ENCODE measurements around the gene RO60. TPM values are rescaled to one million over a fixed set of nuclear protein-coding genes. Genes with fewer than 3 reads are reported as not detected.

Gene RO60
- total RNA-seq, 1 donor from 2014 or later = 104 TPM

DNA sequence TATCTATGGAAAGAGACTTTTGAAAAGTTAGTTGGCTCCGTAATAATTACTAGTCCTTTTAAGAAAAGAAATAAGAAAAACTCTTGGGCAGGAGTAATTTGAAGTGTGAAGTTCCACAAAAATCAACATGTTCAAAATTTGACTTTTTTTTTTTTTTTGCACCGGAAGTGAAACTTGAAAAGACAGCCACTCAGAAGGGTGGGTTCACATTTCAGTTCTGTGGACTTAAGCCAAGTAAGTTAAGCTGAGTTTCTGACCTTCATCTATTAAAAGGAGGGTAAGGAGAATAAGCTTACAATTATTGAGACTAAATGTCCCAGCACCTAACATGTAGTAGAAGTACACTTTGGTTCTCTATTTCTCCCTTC is 11.0 kb downstream of the RO60 start:
- DNase-seq (ENCODE audit: extremely low spot score, unreplicated experiment) = no peak
- H3K27ac Mint-ChIP-seq (ENCODE audit: unreplicated experiment) = peak overlapping the region; percentile 70
- H3K36me3 Mint-ChIP-seq (ENCODE audit: unreplicated experiment) = peaks cover 7% of the 10 kb centered on the region
- H3K9me3 Mint-ChIP-seq (ENCODE audit: unreplicated experiment) = no peaks in the 10 kb centered on the region
- peaks cover 19% of the 10 kb centered on the region for H3K4me1 Mint-ChIP-seq (ENCODE audit: unreplicated experiment)
- TF ChIP-seq, protein P1, sequence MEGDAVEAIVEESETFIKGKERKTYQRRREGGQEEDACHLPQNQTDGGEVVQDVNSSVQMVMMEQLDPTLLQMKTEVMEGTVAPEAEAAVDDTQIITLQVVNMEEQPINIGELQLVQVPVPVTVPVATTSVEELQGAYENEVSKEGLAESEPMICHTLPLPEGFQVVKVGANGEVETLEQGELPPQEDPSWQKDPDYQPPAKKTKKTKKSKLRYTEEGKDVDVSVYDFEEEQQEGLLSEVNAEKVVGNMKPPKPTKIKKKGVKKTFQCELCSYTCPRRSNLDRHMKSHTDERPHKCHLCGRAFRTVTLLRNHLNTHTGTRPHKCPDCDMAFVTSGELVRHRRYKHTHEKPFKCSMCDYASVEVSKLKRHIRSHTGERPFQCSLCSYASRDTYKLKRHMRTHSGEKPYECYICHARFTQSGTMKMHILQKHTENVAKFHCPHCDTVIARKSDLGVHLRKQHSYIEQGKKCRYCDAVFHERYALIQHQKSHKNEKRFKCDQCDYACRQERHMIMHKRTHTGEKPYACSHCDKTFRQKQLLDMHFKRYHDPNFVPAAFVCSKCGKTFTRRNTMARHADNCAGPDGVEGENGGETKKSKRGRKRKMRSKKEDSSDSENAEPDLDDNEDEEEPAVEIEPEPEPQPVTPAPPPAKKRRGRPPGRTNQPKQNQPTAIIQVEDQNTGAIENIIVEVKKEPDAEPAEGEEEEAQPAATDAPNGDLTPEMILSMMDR (IDR thresholded peaks at IDR 0.05) = no peak
- no peaks in the 10 kb centered on the region for H3K27me3 Mint-ChIP-seq (ENCODE audit: unreplicated experiment)
- peak overlapping the region; percentile 26 for H3K4me3 Mint-ChIP-seq (ENCODE audit: unreplicated experiment)

GRCh38 chr1:193070942-193071341 is 11.5 kb downstream of the RO60 start:
- DNase-seq (ENCODE audit: extremely low spot score, unreplicated experiment) = no peak
- no peak overlapping the region for H3K4me3 Mint-ChIP-seq (ENCODE audit: unreplicated experiment)
- H3K27ac Mint-ChIP-seq (ENCODE audit: unreplicated experiment) = peak overlapping the region; percentile 62
- H3K4me1 Mint-ChIP-seq (ENCODE audit: unreplicated experiment) = peaks cover 19% of the 10 kb centered on the region
- no peaks in the 10 kb centered on the region for H3K9me3 Mint-ChIP-seq (ENCODE audit: unreplicated experiment)
- peaks cover 7% of the 10 kb centered on the region for H3K36me3 Mint-ChIP-seq (ENCODE audit: unreplicated experiment)
- TF ChIP-seq, protein P1 (IDR thresholded peaks at IDR 0.05) = no peak
- H3K27me3 Mint-ChIP-seq (ENCODE audit: unreplicated experiment) = no peaks in the 10 kb centered on the region

DNA sequence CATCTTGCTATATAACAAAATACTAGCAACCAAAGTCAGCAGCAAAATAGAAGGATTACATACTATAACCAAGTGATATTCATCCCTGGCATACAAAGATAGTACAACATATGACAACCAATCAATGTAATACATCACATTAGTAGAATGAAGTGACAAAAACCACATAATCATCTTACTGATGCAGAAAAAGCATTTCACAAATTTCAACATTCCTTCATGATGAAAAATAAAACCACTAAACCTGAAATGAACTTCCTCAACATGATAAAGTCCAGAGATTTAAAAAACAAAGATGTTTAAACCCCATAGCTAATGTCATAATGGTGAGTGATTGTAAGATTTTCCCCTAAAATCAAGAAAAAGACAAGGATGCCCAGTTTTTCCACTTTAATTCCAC is 18.6 kb downstream of the RO60 start:
- TF ChIP-seq, protein P1 (IDR thresholded peaks at IDR 0.05) = no peak
- no peaks in the 10 kb centered on the region for H3K4me1 Mint-ChIP-seq (ENCODE audit: unreplicated experiment)
- H3K27me3 Mint-ChIP-seq (ENCODE audit: unreplicated experiment) = no peaks in the 10 kb centered on the region
- H3K36me3 Mint-ChIP-seq (ENCODE audit: unreplicated experiment) = peaks cover 45% of the 10 kb centered on the region
- H3K9me3 Mint-ChIP-seq (ENCODE audit: unreplicated experiment) = peaks cover 12% of the 10 kb centered on the region
- DNase-seq (ENCODE audit: extremely low spot score, unreplicated experiment) = no peak
- H3K4me3 Mint-ChIP-seq (ENCODE audit: unreplicated experiment) = no peak overlapping the region
- no peak overlapping the region for H3K27ac Mint-ChIP-seq (ENCODE audit: unreplicated experiment)

DNA sequence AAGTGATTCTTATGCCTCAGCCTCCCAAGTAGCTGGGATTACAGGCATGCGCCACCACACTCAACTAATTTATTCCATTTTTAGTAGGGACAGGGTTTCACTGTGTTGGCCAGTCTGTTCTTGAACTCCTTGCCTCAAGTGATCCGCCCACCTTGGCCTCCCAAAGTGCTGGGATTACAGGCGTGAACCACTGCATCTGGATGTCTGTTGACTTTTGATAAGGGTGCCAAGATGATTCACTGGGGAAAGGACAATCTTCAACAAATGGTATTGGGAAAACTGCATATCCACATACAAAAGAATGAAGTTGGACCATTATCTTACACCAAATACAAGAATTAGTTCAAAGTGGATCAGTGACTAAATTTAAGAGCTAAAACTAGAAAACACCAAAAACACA is 19.8 kb downstream of the RO60 start:
- Mint-ChIP-seq H3K4me1 (ENCODE audit: unreplicated experiment) (no peaks in the 10 kb centered on the region), H3K36me3 (ENCODE audit: unreplicated experiment) (peaks cover 54% of the 10 kb centered on the region), H3K27me3 (ENCODE audit: unreplicated experiment) (no peaks in the 10 kb centered on the region), H3K4me3 (ENCODE audit: unreplicated experiment) (no peak overlapping the region), H3K9me3 (ENCODE audit: unreplicated experiment) (peaks cover 12% of the 10 kb centered on the region), H3K27ac (ENCODE audit: unreplicated experiment) (no peak overlapping the region)
- no peak for DNase-seq (ENCODE audit: extremely low spot score, unreplicated experiment)
- TF ChIP-seq, protein P1 (IDR thresholded peaks at IDR 0.05) = no peak

DNA sequence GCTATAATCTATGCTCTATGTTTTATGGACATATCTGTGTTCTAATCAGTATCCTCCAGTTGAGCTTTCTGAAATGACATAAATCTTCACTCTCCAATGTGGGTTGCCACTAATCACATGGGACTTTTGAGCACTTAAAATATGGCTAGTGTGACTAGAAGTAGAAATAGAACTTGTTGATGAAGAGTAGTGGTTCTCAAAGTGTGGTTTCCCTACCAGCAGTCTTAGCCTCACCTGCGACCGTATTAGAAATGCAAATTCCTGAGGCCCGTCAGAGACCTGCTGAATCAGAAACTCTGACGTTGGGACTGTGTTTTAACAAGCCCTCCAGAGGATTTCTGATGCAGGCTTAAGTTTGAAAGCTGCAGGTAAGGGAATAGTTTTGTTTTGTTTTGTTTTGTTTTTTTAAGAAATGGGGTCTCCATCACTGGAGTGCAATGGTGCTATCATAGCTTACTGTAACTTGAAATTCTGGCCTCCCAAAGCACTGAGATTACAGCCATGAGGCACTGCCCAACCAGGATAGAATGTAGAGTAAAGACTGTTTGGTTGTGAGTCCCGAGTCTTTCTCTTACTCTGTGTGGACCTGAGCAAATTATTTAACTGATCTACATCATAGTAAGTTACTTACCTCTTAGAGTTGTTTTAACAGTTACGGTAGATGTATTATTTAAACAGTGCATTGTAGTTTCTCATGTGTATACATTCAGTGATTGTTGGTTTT is 24.1 kb downstream of the RO60 start:
- DNase-seq (ENCODE audit: extremely low spot score, unreplicated experiment) = no peak
- TF ChIP-seq, protein P1 (IDR thresholded peaks at IDR 0.05) = no peak
- H3K4me3 Mint-ChIP-seq (ENCODE audit: unreplicated experiment) = no peak overlapping the region
- H3K9me3 Mint-ChIP-seq (ENCODE audit: unreplicated experiment) = peaks cover 3% of the 10 kb centered on the region
- H3K4me1 Mint-ChIP-seq (ENCODE audit: unreplicated experiment) = peaks cover 15% of the 10 kb centered on the region
- no peaks in the 10 kb centered on the region for H3K27me3 Mint-ChIP-seq (ENCODE audit: unreplicated experiment)
- peaks cover 48% of the 10 kb centered on the region for H3K36me3 Mint-ChIP-seq (ENCODE audit: unreplicated experiment)
- no peak overlapping the region for H3K27ac Mint-ChIP-seq (ENCODE audit: unreplicated experiment)
